Neural cell (in vitro differentiated cells): Measurements from ENCODE around the gene MAP1LC3A. TPM values are rescaled to one million over a fixed set of nuclear protein-coding genes. Genes with fewer than 3 reads are reported as not detected.
"Not testable (repeated sequence)": the region's sequence is repeated elsewhere in the genome, so short reads cannot be mapped to it uniquely, and the experiment has no call there.

ENCODE experiments used
- H2AFZ ChIP-seq: fragments of 200-600, 300-800 bp; sonication (generic), shearing (Covaris generic); 2 replicates; pipeline ENCODE4 v1.6.0; 2014; ENCODE audit warnings: low read depth, mild to moderate bottlenecking, antibody characterized with exemption, low read length, moderate library complexity
- H3F3A ChIP-seq: fragments of 200-600 bp; shearing (Covaris generic); 2 replicates; pipeline ENCODE4 v1.6.1; 2016; ENCODE audit warnings: mild to moderate bottlenecking, moderate library complexity, mixed read lengths, antibody characterized with exemption, low read length; ENCODE audit not compliant: insufficient read depth, poor library complexity, severe bottlenecking
- H3K27ac ChIP-seq: fragments of 200-600, 300-800 bp; sonication (generic), shearing (Covaris generic); 2 replicates; pipeline ENCODE4 v1.5.1; 2014; ENCODE audit warnings: mild to moderate bottlenecking, low read length, moderate library complexity
- H3K27me3 ChIP-seq: fragments of 300-800, 200-600 bp; sonication (generic), shearing (Covaris generic); 2 replicates; pipeline ENCODE4 v1.6.0; 2014; ENCODE audit warnings: mild to moderate bottlenecking, low read depth, low read length, moderate library complexity; ENCODE audit not compliant: insufficient read depth
- H3K36me3 ChIP-seq: fragments of 300-800, 200-600 bp; sonication (generic), shearing (Covaris generic); 2 replicates; pipeline ENCODE4 v1.5.1; 2014; ENCODE audit warnings: mild to moderate bottlenecking, antibody characterized with exemption, low read length, moderate library complexity; ENCODE audit not compliant: insufficient read depth
- H3K4me2 ChIP-seq: fragments of 300-800, 200-600 bp; sonication (generic), shearing (Covaris generic); 2 replicates; pipeline ENCODE4 v1.6.0; 2014; ENCODE audit warnings: mild to moderate bottlenecking, low read length
- H3K4me3 ChIP-seq: fragments of 300-800, 200-600 bp; sonication (generic), shearing (Covaris generic); 2 replicates; pipeline ENCODE4 v1.5.1; 2014; ENCODE audit warnings: mild to moderate bottlenecking, low read length, moderate library complexity
- H3K79me2 ChIP-seq: fragments of 200-600 bp; shearing (Covaris generic); replicated peaks from 2 replicates; pipeline ENCODE4 v1.6.0; 2014; ENCODE audit warnings: mild to moderate bottlenecking, low read length, moderate library complexity; ENCODE audit not compliant: insufficient read depth
- H3K9ac ChIP-seq: fragments of 300-800, 200-600 bp; sonication (generic), shearing (Covaris generic); 2 replicates; pipeline ENCODE4 v1.6.1; 2016; ENCODE audit warnings: mild to moderate bottlenecking, low read length, mixed read lengths
- H3K9me2 ChIP-seq: fragments of 200-600 bp; shearing (Covaris generic); 2 replicates; pipeline ENCODE4 v1.6.1; 2016; ENCODE audit warnings: mild to moderate bottlenecking, low read length, mixed read lengths; ENCODE audit not compliant: insufficient read depth
- H3K9me3 ChIP-seq: fragments of 200-600, 300-800 bp; sonication (generic), shearing (Covaris generic); 2 replicates; pipeline ENCODE4 v1.6.1; 2016; ENCODE audit warnings: mild to moderate bottlenecking, mixed run types, low read length, moderate library complexity, mixed read lengths
- H4K20me1 ChIP-seq: fragments of 200-600 bp; shearing (Covaris generic); 2 replicates; pipeline ENCODE4 v1.6.1; 2016; ENCODE audit warnings: mild to moderate bottlenecking, mixed run types; ENCODE audit not compliant: insufficient read depth
- EP300 ChIP-seq: fragments of 450-650 bp; conservative IDR thresholded peaks from 2 replicates; pipeline ENCODE4 v1.6.1; 2014; ENCODE audit warnings: antibody characterized with exemption, mild to moderate bottlenecking, moderate library complexity; ENCODE audit not compliant: poor library complexity, severe bottlenecking
- EZH2 ChIP-seq: fragments of 200-600, 300-800 bp; shearing (Covaris generic), sonication (generic); IDR thresholded peaks from 2 replicates; pipeline ENCODE4 v1.6.1; 2014; ENCODE audit warnings: antibody characterized with exemption, low read length, borderline replicate concordance, mild to moderate bottlenecking; ENCODE audit not compliant: insufficient read depth, poor library complexity, severe bottlenecking
- MXI1 ChIP-seq: fragments of 450-650 bp; conservative IDR thresholded peaks from 2 replicates; pipeline ENCODE4 v1.6.1; 2014; ENCODE audit warnings: antibody characterized with exemption, mild to moderate bottlenecking; ENCODE audit not compliant: poor library complexity, severe bottlenecking
- POLR2AphosphoS5 ChIP-seq: IDR thresholded peaks from 2 replicates; pipeline ENCODE4 v1.6.1; 2012
- RAD21 ChIP-seq: fragments of 450-650 bp; conservative IDR thresholded peaks from 2 replicates; pipeline ENCODE4 v1.6.1; 2014; ENCODE audit warnings: antibody characterized with exemption, mild to moderate bottlenecking, moderate library complexity
- SMC3 ChIP-seq: fragments of 450-650 bp; conservative IDR thresholded peaks from 2 replicates; pipeline ENCODE4 v1.6.1; 2014; ENCODE audit warnings: antibody characterized with exemption, mild to moderate bottlenecking, moderate library complexity; ENCODE audit not compliant: poor library complexity
- TAF1 ChIP-seq: IDR thresholded peaks from 2 replicates; pipeline ENCODE4 v1.6.1; 2012; ENCODE audit warnings: low read depth
- polyA plus RNA-seq: library from polyadenylated mRNA; depleted of rRNA; stranded (reverse); fragments of >200 nt; gene quantifications from 2 replicates; pipeline ENCODE4 v1.2.3, GENCODE V29; 2014
- TF ChIP-seq, protein P1 (sequence below): fragments of 450-650 bp; IDR thresholded peaks from 2 replicates; pipeline ENCODE4 v1.5.1; 2014; ENCODE audit warnings: antibody characterized with exemption, mild to moderate bottlenecking, moderate library complexity; ENCODE audit not compliant: poor library complexity, severe bottlenecking
- TF ChIP-seq, protein P2 (sequence below): IDR thresholded peaks from 2 replicates; pipeline ENCODE4 v1.6.1; 2012; ENCODE audit warnings: borderline replicate concordance

The MAP1LC3A gene
- polyA plus RNA-seq, 1 donor from 2014 or later: 56.2 TPM

- Histone ChIP-seq H3K36me3 (no peaks in the 10 kb centered on the region), H3K9me3 (no peaks in the 10 kb centered on the region), H4K20me1 (no peaks in the 10 kb centered on the region), H3K9me2 (no peaks in the 10 kb centered on the region), H3K27ac (no peak overlapping the region), H3K79me2 (peaks cover 4% of the 10 kb centered on the region), H3K9ac (no peak overlapping the region), H3K4me3 (no peak overlapping the region), H2AFZ (no peak overlapping the region), H3K27me3 (no peaks in the 10 kb centered on the region), H3F3A (peaks cover 3% of the 10 kb centered on the region), H3K4me2 (no peak overlapping the region)
- TF ChIP-seq SMC3: no peak
- no peak for TF ChIP-seq POLR2AphosphoS5
- no peak for TF ChIP-seq EZH2
- TF ChIP-seq, protein P1, sequence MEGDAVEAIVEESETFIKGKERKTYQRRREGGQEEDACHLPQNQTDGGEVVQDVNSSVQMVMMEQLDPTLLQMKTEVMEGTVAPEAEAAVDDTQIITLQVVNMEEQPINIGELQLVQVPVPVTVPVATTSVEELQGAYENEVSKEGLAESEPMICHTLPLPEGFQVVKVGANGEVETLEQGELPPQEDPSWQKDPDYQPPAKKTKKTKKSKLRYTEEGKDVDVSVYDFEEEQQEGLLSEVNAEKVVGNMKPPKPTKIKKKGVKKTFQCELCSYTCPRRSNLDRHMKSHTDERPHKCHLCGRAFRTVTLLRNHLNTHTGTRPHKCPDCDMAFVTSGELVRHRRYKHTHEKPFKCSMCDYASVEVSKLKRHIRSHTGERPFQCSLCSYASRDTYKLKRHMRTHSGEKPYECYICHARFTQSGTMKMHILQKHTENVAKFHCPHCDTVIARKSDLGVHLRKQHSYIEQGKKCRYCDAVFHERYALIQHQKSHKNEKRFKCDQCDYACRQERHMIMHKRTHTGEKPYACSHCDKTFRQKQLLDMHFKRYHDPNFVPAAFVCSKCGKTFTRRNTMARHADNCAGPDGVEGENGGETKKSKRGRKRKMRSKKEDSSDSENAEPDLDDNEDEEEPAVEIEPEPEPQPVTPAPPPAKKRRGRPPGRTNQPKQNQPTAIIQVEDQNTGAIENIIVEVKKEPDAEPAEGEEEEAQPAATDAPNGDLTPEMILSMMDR: no peak
- no peak for TF ChIP-seq RAD21
- no peak for TF ChIP-seq TAF1
- TF ChIP-seq, protein P2, sequence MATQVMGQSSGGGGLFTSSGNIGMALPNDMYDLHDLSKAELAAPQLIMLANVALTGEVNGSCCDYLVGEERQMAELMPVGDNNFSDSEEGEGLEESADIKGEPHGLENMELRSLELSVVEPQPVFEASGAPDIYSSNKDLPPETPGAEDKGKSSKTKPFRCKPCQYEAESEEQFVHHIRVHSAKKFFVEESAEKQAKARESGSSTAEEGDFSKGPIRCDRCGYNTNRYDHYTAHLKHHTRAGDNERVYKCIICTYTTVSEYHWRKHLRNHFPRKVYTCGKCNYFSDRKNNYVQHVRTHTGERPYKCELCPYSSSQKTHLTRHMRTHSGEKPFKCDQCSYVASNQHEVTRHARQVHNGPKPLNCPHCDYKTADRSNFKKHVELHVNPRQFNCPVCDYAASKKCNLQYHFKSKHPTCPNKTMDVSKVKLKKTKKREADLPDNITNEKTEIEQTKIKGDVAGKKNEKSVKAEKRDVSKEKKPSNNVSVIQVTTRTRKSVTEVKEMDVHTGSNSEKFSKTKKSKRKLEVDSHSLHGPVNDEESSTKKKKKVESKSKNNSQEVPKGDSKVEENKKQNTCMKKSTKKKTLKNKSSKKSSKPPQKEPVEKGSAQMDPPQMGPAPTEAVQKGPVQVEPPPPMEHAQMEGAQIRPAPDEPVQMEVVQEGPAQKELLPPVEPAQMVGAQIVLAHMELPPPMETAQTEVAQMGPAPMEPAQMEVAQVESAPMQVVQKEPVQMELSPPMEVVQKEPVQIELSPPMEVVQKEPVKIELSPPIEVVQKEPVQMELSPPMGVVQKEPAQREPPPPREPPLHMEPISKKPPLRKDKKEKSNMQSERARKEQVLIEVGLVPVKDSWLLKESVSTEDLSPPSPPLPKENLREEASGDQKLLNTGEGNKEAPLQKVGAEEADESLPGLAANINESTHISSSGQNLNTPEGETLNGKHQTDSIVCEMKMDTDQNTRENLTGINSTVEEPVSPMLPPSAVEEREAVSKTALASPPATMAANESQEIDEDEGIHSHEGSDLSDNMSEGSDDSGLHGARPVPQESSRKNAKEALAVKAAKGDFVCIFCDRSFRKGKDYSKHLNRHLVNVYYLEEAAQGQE: no peak
- TF ChIP-seq MXI1: no peak
- TF ChIP-seq EP300: no peak
These were observed 46.1 kb upstream of the MAP1LC3A start for GRCh38 chr20:34512266-34512954.

GRCh38 chr20:34512955-34513419, 45.5 kb upstream of the MAP1LC3A start:
- Histone ChIP-seq H3K9ac (no peak overlapping the region), H3K27me3 (no peaks in the 10 kb centered on the region), H3K9me2 (no peaks in the 10 kb centered on the region), H4K20me1 (no peaks in the 10 kb centered on the region), H3K27ac (no peak overlapping the region), H3K79me2 (peaks cover 8% of the 10 kb centered on the region), H3K9me3 (no peaks in the 10 kb centered on the region), H3K36me3 (no peaks in the 10 kb centered on the region), H3K4me2 (no peak overlapping the region), H3K4me3 (no peak overlapping the region), H2AFZ (no peak overlapping the region), H3F3A (peaks cover 3% of the 10 kb centered on the region)
- TF ChIP-seq, protein P1: no peak
- TF ChIP-seq EP300: no peak
- no peak for TF ChIP-seq TAF1
- TF ChIP-seq POLR2AphosphoS5: no peak
- TF ChIP-seq, protein P2: no peak
- TF ChIP-seq MXI1: no peak
- TF ChIP-seq EZH2: no peak
- TF ChIP-seq SMC3: no peak
- TF ChIP-seq RAD21: no peak

DNA sequence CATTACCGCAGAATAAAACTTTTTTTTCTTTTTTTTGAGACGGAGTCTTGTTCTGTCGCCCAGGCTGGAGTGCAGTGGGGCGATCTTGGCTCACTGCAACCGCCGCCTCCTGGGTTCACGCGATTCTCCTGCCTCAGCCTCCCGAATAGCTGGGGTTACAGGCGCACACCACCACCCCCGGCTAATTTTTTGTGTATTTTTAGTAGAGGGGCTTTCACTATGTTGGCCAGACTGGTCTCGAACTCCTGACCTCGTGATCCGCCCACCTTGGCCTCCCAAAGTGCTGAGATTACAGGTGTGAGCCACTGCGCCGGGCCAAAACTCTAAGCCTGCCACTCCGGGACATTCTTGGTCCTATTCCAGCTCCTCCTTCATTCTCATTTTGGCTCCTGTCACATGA, 44.5 kb upstream of the MAP1LC3A start:
- H3K4me2 ChIP-seq, H3K9me3 ChIP-seq, H3K36me3 ChIP-seq, H3K4me3 ChIP-seq, H3F3A ChIP-seq, H3K9me2 ChIP-seq, H2AFZ ChIP-seq, H3K27me3 ChIP-seq, H4K20me1 ChIP-seq, H3K9ac ChIP-seq, H3K27ac ChIP-seq: not testable (repeated sequence)
- peaks cover 18% of the 10 kb centered on the region for H3K79me2 ChIP-seq
